Skeletal muscle satellite cell (primary cell): ENCODE measurements around the gene MCAT.

Experiments used
- H3K27me3 ChIP-seq: 2 replicates; pipeline ENCODE4 v1.7.0; 2013; ENCODE audit warnings: low read length; ENCODE audit not compliant: control insufficient read depth, insufficient read depth
- H3K36me3 ChIP-seq: 2 replicates; pipeline ENCODE4 v1.7.0; 2013; ENCODE audit warnings: mild to moderate bottlenecking, control low read depth, low read length; ENCODE audit not compliant: insufficient read depth
- H3K4me1 ChIP-seq: 2 replicates; pipeline ENCODE4 v1.7.0; 2013; ENCODE audit warnings: low read length; ENCODE audit not compliant: control insufficient read depth, insufficient read depth
- H3K4me2 ChIP-seq: 2 replicates; pipeline ENCODE4 v1.7.0; 2013; ENCODE audit warnings: mild to moderate bottlenecking, low read length
- H3K4me3 ChIP-seq: 2 replicates; pipeline ENCODE4 v1.7.0; 2013; ENCODE audit warnings: low read length
- H3K9ac ChIP-seq: 2 replicates; pipeline ENCODE4 v1.7.0; 2013; ENCODE audit warnings: mild to moderate bottlenecking, low read depth, low read length, moderate library complexity
- H3K9me3 ChIP-seq: replicated peaks from 2 replicates; pipeline ENCODE4 v1.7.0; 2013; ENCODE audit warnings: mild to moderate bottlenecking, control low read depth, low read length

Gene MCAT

DNA sequence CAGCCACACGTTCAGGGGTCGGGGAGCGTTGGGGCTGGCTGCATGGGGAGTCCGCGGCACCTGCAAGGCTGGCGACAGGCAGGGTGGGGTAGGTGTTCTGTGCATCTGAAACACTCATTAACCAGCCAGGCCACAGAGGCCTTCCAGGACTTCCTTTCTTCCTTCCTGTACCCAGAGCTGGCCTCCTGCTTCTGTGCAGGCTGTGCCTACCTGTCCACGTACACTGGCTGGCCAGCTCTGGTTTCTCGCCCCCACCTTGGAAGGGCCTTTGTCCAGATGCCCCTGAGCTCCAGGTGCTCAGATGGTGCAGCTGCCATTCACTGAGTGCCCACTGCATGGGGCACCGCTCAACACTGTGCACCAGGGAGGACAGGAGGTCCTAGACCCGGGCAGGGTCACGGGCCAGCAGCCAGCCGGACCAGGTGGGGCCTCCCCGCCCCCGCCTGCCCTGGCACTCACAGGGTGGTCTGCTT, 27.9 kb upstream of the MCAT start:
- H3K9me3 ChIP-seq = no peaks in the 10 kb centered on the region
- H3K27me3 ChIP-seq = no peaks in the 10 kb centered on the region
- no peak overlapping the region for H3K4me3 ChIP-seq
- H3K36me3 ChIP-seq = peaks cover 33% of the 10 kb centered on the region
- H3K4me2 ChIP-seq = no peak overlapping the region
- no peak overlapping the region for H3K9ac ChIP-seq
- H3K4me1 ChIP-seq = no peaks in the 10 kb centered on the region

DNA sequence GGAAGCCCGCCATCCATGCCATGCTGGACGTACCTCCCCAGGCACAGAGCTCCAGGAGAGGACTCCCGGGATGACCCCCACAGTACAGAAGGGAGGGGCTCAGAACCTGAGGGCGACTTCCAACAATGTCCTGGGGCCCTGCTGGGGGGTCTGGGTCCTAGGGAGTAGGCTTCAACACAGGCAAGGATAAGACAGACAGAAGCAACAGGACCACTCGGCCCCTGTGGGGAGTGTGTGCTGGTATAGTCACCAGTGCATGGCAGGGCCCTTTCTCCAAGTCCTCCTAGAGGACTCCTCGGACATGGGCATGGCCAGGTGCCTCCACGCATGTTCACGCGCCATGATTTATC, 26.9 kb upstream of the MCAT start:
- H3K4me3 ChIP-seq = no peak overlapping the region
- no peaks in the 10 kb centered on the region for H3K4me1 ChIP-seq
- H3K9ac ChIP-seq = no peak overlapping the region
- H3K36me3 ChIP-seq = peaks cover 31% of the 10 kb centered on the region
- no peaks in the 10 kb centered on the region for H3K9me3 ChIP-seq
- H3K4me2 ChIP-seq = no peak overlapping the region
- no peaks in the 10 kb centered on the region for H3K27me3 ChIP-seq

DNA sequence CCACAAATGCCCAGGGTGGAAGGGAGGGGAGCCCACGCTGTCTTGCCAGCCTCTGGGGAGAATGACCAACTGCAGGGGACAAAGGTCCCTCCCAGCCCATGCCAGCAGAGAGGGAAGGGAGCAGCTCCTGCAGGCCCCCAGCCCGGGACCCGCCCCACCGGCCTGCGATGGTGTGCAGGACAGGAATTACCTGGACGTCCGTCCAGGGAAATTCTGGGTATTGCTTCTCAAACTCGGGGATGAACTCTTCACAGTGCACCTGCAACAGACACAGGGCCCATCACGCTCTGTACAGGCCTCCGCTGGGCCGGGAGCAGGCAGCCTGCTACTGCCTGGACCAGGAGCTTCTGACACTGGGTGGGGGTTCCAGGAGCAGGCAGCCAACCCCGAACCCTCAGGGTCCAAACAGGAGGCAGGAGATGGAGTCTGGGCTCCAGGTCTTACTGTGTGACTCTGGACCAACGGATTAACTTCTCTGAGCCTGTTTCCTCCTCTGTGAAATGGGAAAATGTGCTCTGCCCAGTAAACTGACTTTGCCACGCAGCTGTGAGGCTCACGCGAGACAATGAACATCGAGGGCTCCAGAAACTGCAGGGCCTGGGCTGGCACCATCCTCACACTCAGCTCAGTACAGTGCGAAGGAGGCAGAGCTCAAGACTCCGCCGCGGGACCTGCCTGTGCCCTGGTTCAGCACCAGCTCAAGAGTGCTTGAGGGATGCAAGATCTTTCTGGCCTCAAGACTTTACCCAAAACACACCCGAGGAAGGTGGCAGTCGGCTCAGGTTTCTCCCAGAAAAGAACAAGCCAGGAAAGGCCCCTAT, 26.3 kb upstream of the MCAT start:
- Histone ChIP-seq H3K4me3 (no peak overlapping the region), H3K27me3 (no peaks in the 10 kb centered on the region), H3K36me3 (peaks cover 30% of the 10 kb centered on the region), H3K9me3 (no peaks in the 10 kb centered on the region), H3K4me2 (no peak overlapping the region), H3K4me1 (no peaks in the 10 kb centered on the region), H3K9ac (no peak overlapping the region)

DNA sequence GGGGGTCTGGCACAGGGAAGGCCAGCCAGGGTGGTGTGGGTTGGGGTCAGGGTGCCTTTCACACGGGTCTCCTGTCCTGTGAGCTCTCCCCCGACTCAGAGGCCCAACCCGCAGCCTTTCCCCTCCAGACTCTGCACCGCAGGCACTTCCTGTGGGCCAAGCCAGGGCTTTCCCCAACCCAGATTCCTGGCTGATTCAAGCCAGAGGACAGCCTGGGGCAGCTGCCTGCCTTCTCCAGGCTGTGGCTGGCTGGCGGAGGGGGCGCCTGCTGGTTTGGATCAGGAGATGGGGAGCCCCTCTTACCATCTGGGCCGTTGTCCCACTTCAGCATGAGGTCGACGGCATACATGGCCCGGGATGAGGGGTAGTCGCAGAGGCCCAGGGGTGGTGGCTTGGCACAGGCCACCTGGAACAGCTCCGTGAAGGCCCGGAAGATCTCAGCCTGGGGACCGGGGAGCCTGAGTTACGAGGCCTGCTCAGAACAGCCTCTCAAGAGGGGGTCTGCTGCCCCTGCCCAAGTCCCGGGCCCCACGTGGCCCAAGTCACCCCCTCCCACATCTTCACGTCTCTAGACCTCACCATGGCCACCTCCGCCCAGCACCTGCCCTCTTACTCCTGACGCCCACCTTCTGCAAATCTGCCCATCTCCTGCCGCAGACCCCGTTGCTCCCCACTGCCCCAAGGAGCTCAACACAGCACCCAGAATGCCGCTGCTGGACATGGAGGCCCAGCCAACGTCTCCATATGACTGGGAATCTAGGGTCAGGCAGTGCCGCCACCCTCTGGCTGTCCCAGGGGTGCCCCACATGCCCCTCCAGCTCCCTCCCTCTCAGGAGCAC, 25.5 kb upstream of the MCAT start:
- no peaks in the 10 kb centered on the region for H3K9me3 ChIP-seq
- peaks cover 1% of the 10 kb centered on the region for H3K4me1 ChIP-seq
- peaks cover 30% of the 10 kb centered on the region for H3K36me3 ChIP-seq
- H3K4me2 ChIP-seq = no peak overlapping the region
- H3K27me3 ChIP-seq = no peaks in the 10 kb centered on the region
- H3K4me3 ChIP-seq = no peak overlapping the region
- no peak overlapping the region for H3K9ac ChIP-seq

DNA sequence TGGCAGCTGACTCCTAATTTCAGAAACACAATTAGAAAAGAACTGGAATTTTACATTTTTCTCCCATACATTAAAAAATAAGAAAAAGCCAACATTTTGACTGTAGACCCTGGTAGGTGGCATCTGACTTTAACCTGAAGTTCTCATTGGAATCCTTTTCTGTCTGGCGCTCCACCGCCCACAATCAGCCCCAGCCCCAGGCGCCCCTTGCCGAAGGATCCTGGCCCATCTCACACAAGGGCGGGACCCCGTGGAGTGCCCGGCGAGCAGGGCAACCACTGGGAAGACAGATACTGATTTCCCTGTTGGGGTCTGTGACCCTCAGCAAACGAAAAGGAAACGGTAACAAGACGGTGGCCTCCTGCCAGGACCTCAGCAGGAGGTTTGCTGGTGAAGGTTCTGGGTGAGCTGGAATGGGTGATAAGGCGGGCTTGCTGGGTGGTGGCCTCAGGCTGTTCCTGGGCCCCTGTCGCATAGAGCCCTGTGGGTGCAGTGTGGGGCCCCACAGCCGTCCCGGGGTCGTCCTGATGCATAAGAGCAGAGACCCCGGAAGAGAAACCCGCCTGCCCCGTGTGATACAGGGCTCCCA, 23.9 kb upstream of the MCAT start:
- H3K27me3 ChIP-seq = no peaks in the 10 kb centered on the region
- H3K4me2 ChIP-seq = no peak overlapping the region
- no peaks in the 10 kb centered on the region for H3K9me3 ChIP-seq
- H3K36me3 ChIP-seq = peaks cover 42% of the 10 kb centered on the region
- H3K4me3 ChIP-seq = no peak overlapping the region
- peaks cover 5% of the 10 kb centered on the region for H3K4me1 ChIP-seq
- no peak overlapping the region for H3K9ac ChIP-seq

DNA sequence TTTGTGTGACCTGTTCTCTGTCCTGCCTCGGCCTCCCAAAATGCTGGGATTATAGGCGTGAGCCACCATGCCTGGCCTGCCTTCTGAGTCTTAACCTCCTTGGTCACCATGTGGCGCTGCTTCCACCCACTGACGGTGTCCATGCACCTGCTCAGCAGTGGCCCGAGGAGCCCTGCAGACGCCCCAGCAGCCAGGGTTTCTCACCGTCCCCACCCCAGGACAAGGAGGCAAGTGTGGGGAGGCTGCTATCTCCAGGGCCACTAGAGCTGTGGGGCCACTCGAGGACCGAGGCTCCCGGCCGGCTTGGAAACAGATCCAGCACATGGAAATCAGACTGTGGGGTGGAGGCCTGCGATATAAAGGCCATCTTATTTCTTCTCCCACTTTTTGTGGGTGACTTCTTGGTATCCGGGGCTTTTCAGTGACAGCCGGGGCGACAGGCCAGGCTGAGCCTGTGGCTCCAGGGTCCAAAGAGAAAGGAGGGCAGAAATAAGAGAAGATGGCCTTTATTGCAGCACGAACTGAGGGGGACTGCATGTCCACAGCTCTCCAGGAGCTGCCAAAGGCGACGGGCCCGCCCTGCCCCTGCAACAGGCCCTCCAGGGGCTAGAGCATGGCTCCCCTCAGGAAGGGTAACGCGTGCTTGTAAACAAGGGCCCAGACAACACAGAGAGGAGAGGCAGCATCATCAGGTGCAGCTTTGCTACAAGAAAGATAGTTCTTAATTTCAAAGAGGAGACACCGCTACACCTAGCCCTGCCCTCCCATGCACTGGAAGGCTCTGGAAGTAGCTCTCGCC, 23.1 kb upstream of the MCAT start:
- Histone ChIP-seq H3K4me1 (peaks cover 5% of the 10 kb centered on the region), H3K4me2 (no peak overlapping the region), H3K4me3 (no peak overlapping the region), H3K27me3 (no peaks in the 10 kb centered on the region), H3K36me3 (peaks cover 35% of the 10 kb centered on the region), H3K9me3 (no peaks in the 10 kb centered on the region), H3K9ac (no peak overlapping the region)

DNA sequence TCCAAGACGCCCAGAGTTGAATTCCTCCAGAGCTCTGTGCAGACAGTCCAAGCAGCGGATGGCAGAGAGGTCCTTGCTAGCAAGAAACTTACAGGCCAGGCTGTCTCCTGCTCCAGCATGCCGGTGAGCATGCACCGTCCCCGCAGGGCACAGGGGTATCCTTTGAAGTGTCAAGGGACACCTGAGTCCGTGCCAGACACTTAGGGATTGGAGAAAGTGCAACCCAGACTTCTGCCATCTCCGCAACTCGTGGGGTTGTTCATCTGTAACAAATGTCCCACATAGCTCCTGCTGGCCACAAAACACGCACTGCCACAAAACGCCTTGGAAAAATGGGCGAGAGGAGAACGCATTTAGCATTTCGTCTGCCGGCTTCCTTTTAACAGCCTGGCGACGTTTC, 21.4 kb upstream of the MCAT start:
- no peak overlapping the region for H3K4me3 ChIP-seq
- H3K27me3 ChIP-seq = no peaks in the 10 kb centered on the region
- H3K9ac ChIP-seq = no peak overlapping the region
- peaks cover 5% of the 10 kb centered on the region for H3K4me1 ChIP-seq
- H3K36me3 ChIP-seq = peaks cover 42% of the 10 kb centered on the region
- no peaks in the 10 kb centered on the region for H3K9me3 ChIP-seq
- H3K4me2 ChIP-seq = no peak overlapping the region

DNA sequence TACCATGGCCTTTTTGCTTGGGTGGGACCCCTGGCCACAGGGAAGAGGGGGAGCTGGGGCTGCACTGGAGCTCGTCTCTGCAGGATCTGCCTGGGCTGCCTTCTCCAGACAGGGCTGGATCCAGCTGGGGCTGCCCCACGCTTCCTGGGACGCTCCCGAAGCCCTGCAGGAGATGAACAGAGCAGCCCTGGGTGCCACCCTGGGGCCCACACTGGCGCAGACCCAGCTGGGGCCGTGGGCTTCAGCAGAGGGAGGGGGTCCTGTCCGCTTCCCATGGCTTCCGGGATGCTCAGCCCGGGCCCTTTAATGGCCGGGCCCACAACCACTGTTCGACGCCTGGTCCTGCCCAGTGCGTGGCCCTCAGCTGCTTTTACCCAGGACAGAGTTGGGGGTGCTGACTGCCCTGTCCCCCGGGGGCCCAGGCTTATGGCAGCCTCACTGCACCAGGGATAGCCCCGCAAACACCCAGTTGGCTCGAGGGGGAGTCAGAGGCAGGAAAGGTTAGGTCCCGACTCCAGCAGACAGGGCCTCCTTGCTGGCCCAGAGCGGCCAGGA, 20.1 kb upstream of the MCAT start:
- Histone ChIP-seq H3K4me2 (no peak overlapping the region), H3K27me3 (no peaks in the 10 kb centered on the region), H3K9me3 (no peaks in the 10 kb centered on the region), H3K9ac (no peak overlapping the region), H3K4me3 (no peak overlapping the region), H3K36me3 (peaks cover 54% of the 10 kb centered on the region), H3K4me1 (peaks cover 5% of the 10 kb centered on the region)

DNA sequence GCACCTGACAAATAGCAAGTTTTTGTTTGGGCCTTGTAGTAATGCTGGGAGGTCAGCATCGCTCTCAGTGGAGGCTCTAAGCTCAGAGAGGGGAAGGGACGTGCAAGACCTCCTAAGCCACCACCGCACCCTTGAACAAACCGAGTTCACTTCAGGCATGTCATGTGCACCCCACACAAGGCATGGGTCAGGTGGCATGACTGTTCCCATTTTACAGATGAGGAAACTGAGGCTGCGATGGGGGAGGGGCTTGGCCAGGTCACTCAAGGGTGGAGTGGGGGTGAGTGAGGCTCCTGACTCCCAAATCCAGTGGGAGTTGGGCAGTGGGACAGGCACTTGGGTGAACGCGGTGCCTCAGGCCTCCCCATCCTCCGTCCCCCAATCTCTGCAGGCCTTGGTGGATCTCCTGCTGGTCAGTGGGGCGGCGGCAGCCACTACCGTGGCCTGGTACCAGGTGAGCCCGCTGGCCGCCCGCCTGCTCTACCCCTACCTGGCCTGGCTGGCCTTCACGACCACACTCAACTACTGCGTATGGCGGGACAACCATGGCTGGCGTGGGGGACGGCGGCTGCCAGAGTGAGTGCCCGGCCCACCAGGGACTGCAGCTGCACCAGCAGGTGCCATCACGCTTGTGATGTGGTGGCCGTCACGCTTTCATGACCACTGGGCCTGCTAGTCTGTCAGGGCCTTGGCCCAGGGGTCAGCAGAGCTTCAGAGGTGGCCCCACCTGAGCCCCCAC, 19.4 kb upstream of the MCAT start:
- Histone ChIP-seq H3K9me3 (no peaks in the 10 kb centered on the region), H3K4me2 (no peak overlapping the region), H3K36me3 (peaks cover 50% of the 10 kb centered on the region), H3K27me3 (no peaks in the 10 kb centered on the region), H3K4me1 (peaks cover 5% of the 10 kb centered on the region), H3K4me3 (no peak overlapping the region), H3K9ac (no peak overlapping the region)

DNA sequence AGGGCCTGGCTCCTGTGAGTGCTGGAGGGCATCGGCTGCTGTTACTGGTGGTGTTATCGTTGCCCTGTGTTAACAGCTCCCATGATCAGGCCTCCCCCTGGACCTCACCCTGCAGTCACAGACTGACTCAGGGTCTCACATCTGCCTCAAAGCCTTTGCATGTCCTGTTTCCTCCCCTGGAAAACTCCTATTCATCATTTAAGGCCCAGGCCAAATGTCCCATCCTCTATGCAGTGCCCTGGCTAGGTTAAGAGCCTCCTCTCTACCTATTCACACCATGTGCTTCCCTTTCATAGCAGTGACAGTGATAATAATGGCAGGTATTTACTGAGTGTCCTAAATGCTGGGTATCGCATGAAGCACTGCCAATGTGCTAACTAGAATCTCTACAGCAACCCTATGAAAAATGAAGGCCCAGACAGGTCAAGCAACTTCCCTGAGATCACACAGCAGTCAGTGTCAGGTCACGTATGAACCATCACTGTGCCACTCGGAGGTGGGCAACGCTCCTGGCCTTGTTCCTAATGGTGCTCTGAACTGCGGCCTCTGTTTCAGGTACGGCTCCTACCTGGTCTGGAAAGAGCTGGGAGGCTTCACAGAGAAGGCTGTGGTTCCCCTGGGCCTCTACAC, 17.4 kb upstream of the MCAT start:
- no peak overlapping the region for H3K4me3 ChIP-seq
- H3K36me3 ChIP-seq = peaks cover 59% of the 10 kb centered on the region
- H3K4me1 ChIP-seq = peaks cover 17% of the 10 kb centered on the region
- no peak overlapping the region for H3K4me2 ChIP-seq
- no peak overlapping the region for H3K9ac ChIP-seq
- H3K27me3 ChIP-seq = no peaks in the 10 kb centered on the region
- no peaks in the 10 kb centered on the region for H3K9me3 ChIP-seq
